ENCODE data around the gene PABPN1L.

- TF ChIP-seq CTCF (IDR thresholded peaks at IDR 0.05; ENCODE audit: low read length) (no peak), EZH2 (optimal IDR thresholded peaks at IDR 0.05; ENCODE audit: low read depth, low read length) (no peak)
Measured at GRCh38 chr16:88897696-88898425, 31.4 kb upstream of the PABPN1L start.

Measured in MM.1S (cell line).